B cell (primary cell): ENCODE results near the gene SERPINB7.

ENCODE experiments used
- EZH2 ChIP-seq: IDR thresholded peaks from 2 replicates; pipeline ENCODE4 v1.6.1; 2012; ENCODE audit warnings: borderline replicate concordance, low read depth, mild to moderate bottlenecking, moderate library complexity, low read length; ENCODE audit not compliant: insufficient read depth, poor library complexity, severe bottlenecking
- TF ChIP-seq, protein P1 (sequence below): fragments of 200-600 bp; IDR thresholded peaks from one replicate; pipeline ENCODE4 v1.8.0; 2022; ENCODE audit warnings: antibody characterized with exemption, mild to moderate bottlenecking

DNA sequence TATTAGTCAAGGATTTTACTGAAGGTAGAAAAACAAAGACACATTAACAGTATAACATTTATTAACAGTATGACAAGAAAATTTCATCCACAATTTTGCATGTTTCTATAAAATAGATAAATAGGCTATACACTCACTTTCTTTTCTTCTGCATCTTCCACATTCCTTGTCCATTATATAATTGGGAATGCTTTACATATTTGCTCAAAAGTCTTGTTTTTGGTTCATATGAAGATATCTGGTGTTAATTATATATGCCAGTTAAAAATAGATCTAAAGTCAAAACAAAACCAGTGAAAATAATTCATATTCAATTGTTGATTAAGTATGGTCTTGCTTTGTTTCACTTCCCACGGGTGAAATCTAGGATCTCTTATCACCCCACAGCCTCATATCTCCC is 53.4 kb downstream of the SERPINB7 start:
- TF ChIP-seq, protein P1, sequence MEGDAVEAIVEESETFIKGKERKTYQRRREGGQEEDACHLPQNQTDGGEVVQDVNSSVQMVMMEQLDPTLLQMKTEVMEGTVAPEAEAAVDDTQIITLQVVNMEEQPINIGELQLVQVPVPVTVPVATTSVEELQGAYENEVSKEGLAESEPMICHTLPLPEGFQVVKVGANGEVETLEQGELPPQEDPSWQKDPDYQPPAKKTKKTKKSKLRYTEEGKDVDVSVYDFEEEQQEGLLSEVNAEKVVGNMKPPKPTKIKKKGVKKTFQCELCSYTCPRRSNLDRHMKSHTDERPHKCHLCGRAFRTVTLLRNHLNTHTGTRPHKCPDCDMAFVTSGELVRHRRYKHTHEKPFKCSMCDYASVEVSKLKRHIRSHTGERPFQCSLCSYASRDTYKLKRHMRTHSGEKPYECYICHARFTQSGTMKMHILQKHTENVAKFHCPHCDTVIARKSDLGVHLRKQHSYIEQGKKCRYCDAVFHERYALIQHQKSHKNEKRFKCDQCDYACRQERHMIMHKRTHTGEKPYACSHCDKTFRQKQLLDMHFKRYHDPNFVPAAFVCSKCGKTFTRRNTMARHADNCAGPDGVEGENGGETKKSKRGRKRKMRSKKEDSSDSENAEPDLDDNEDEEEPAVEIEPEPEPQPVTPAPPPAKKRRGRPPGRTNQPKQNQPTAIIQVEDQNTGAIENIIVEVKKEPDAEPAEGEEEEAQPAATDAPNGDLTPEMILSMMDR = no peak
- no peak for TF ChIP-seq EZH2
